ENCODE data around the gene ZNF366. TPM values are rescaled to one million over a fixed set of nuclear protein-coding genes. Genes with fewer than 3 reads are reported as not detected.

The ZNF366 gene
- total and polyA plus RNA-seq, 2 experiments from 2014 or later = 2.5 TPM; not detected in 1

DNA sequence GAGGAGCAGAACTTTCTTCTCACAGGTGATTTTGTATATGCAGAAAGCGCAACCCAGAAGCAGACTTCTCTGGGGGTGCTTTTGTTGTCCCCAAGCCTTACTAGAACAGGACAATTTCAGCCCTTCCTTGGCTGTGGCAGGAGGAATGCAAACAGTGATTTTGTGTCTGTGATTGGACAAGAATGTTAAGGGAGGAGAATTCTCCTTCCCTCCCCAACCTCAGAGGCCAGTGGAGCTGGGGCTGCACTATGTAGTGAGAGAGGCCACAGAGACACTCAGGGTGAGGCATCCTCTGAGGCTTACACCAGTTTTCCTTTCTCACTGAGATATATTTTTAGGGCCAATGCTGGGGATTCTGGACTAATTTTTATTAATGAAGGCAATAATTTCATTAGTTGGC lies 58.8 kb downstream of the ZNF366 start:
- H3K27me3 ChIP-seq = no peaks in the 10 kb centered on the region
- H4K20me1 ChIP-seq (ENCODE audit: insufficient read depth, poor library complexity, severe bottlenecking) = no peaks in the 10 kb centered on the region
- no peak overlapping the region for H3K4me2 ChIP-seq
- H3K4me1 ChIP-seq (ENCODE audit: insufficient read depth) = peaks cover 19% of the 10 kb centered on the region
- H3K9me3 ChIP-seq (ENCODE audit: low read depth) = no peaks in the 10 kb centered on the region
- H3K79me2 ChIP-seq = no peaks in the 10 kb centered on the region
- H2AFZ ChIP-seq = no peak overlapping the region
- DNase-seq (ENCODE audit: low spot score) = no peak
- H3K4me3 ChIP-seq = no peak overlapping the region
- H3K36me3 ChIP-seq (replicated peaks; ENCODE audit: insufficient read depth, low read depth) = no peaks in the 10 kb centered on the region
- TF ChIP-seq EZH2 (IDR thresholded peaks at IDR 0.05; ENCODE audit: borderline replicate concordance) = no peak
- TF ChIP-seq EZH2phosphoT487 (IDR thresholded peaks at IDR 0.05; ENCODE audit: low read depth, severe bottlenecking, unreplicated experiment) = no peak
- TF ChIP-seq, protein P1, sequence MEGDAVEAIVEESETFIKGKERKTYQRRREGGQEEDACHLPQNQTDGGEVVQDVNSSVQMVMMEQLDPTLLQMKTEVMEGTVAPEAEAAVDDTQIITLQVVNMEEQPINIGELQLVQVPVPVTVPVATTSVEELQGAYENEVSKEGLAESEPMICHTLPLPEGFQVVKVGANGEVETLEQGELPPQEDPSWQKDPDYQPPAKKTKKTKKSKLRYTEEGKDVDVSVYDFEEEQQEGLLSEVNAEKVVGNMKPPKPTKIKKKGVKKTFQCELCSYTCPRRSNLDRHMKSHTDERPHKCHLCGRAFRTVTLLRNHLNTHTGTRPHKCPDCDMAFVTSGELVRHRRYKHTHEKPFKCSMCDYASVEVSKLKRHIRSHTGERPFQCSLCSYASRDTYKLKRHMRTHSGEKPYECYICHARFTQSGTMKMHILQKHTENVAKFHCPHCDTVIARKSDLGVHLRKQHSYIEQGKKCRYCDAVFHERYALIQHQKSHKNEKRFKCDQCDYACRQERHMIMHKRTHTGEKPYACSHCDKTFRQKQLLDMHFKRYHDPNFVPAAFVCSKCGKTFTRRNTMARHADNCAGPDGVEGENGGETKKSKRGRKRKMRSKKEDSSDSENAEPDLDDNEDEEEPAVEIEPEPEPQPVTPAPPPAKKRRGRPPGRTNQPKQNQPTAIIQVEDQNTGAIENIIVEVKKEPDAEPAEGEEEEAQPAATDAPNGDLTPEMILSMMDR (IDR thresholded peaks at IDR 0.05; ENCODE audit: poor library complexity) = no peak
- 60% methylated on average over 1 of the region's 1 CpG for WGBS (ENCODE audit: low lambda C conversion rate, missing lambda C conversion rate)
- no peaks in the 10 kb centered on the region for H3K9me2 ChIP-seq (replicated peaks; ENCODE audit: insufficient read depth)
- H3K27ac ChIP-seq = no peak overlapping the region

DNA sequence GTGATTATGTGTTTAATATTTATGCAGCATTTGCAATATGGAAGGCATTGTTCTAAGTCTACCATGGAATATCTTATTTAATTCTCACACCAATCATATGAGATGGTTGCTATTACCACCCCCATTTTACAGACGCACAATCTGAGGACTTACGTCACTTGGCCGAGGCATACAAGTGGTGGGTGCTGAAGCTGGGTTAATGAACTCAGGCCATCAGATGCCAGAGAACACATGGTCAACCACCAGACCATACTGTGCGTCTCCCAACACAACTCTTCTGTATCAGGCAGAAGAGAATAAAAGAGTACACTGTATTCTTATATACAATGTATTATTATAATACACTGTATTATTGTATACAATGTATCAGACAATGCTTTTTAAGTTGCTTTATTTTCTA lies 59.5 kb downstream of the ZNF366 start:
- peaks cover 14% of the 10 kb centered on the region for H3K4me1 ChIP-seq (ENCODE audit: insufficient read depth)
- no peaks in the 10 kb centered on the region for H4K20me1 ChIP-seq (ENCODE audit: insufficient read depth, poor library complexity, severe bottlenecking)
- no peaks in the 10 kb centered on the region for H3K79me2 ChIP-seq
- H3K36me3 ChIP-seq (replicated peaks; ENCODE audit: insufficient read depth, low read depth) = no peaks in the 10 kb centered on the region
- no peaks in the 10 kb centered on the region for H3K9me3 ChIP-seq (ENCODE audit: low read depth)
- TF ChIP-seq EZH2 (IDR thresholded peaks at IDR 0.05; ENCODE audit: borderline replicate concordance) (no peak), EZH2phosphoT487 (IDR thresholded peaks at IDR 0.05; ENCODE audit: low read depth, severe bottlenecking, unreplicated experiment) (no peak)
- TF ChIP-seq, protein P1 (IDR thresholded peaks at IDR 0.05; ENCODE audit: poor library complexity) = no peak
- no peaks in the 10 kb centered on the region for H3K27me3 ChIP-seq
- H2AFZ ChIP-seq = no peak overlapping the region
- WGBS (ENCODE audit: low lambda C conversion rate, missing lambda C conversion rate) = 98% methylated on average over 4 of the region's 4 CpGs
- no peak overlapping the region for H3K4me3 ChIP-seq
- no peaks in the 10 kb centered on the region for H3K9me2 ChIP-seq (replicated peaks; ENCODE audit: insufficient read depth)
- no peak overlapping the region for H3K27ac ChIP-seq
- no peak for DNase-seq (ENCODE audit: low spot score)
- no peak overlapping the region for H3K4me2 ChIP-seq

GRCh38 chr5:72445969-72446368 lies 61.2 kb downstream of the ZNF366 start:
- no peak for DNase-seq (ENCODE audit: low spot score)
- no peaks in the 10 kb centered on the region for H3K27me3 ChIP-seq
- TF ChIP-seq EZH2 (IDR thresholded peaks at IDR 0.05; ENCODE audit: borderline replicate concordance) = no peak
- TF ChIP-seq, protein P1 (IDR thresholded peaks at IDR 0.05; ENCODE audit: poor library complexity) = no peak
- TF ChIP-seq EZH2phosphoT487 (IDR thresholded peaks at IDR 0.05; ENCODE audit: low read depth, severe bottlenecking, unreplicated experiment) = no peak
- no peak overlapping the region for H3K27ac ChIP-seq
- H3K9me3 ChIP-seq (ENCODE audit: low read depth) = no peaks in the 10 kb centered on the region
- no peak overlapping the region for H3K4me3 ChIP-seq
- H3K4me1 ChIP-seq (ENCODE audit: insufficient read depth) = no peaks in the 10 kb centered on the region
- no peaks in the 10 kb centered on the region for H3K79me2 ChIP-seq
- no peaks in the 10 kb centered on the region for H3K36me3 ChIP-seq (replicated peaks; ENCODE audit: insufficient read depth, low read depth)
- 72% methylated on average over 2 of the region's 2 CpGs for WGBS (ENCODE audit: low lambda C conversion rate, missing lambda C conversion rate)
- no peaks in the 10 kb centered on the region for H3K9me2 ChIP-seq (replicated peaks; ENCODE audit: insufficient read depth)
- H4K20me1 ChIP-seq (ENCODE audit: insufficient read depth, poor library complexity, severe bottlenecking) = no peaks in the 10 kb centered on the region
- no peak overlapping the region for H2AFZ ChIP-seq
- H3K4me2 ChIP-seq = no peak overlapping the region

GRCh38 chr5:72443883-72444282 lies 63.3 kb downstream of the ZNF366 start:
- 84% methylated on average over 14 of the region's 14 CpGs for WGBS (ENCODE audit: low lambda C conversion rate, missing lambda C conversion rate)
- H3K4me2 ChIP-seq = no peak overlapping the region
- H3K79me2 ChIP-seq = no peaks in the 10 kb centered on the region
- H3K36me3 ChIP-seq (replicated peaks; ENCODE audit: insufficient read depth, low read depth) = no peaks in the 10 kb centered on the region
- H4K20me1 ChIP-seq (ENCODE audit: insufficient read depth, poor library complexity, severe bottlenecking) = no peaks in the 10 kb centered on the region
- no peak overlapping the region for H3K27ac ChIP-seq
- no peaks in the 10 kb centered on the region for H3K9me2 ChIP-seq (replicated peaks; ENCODE audit: insufficient read depth)
- H3K4me3 ChIP-seq = no peak overlapping the region
- H3K27me3 ChIP-seq = no peaks in the 10 kb centered on the region
- no peak overlapping the region for H2AFZ ChIP-seq
- DNase-seq (ENCODE audit: low spot score) = no peak
- TF ChIP-seq, protein P1 (IDR thresholded peaks at IDR 0.05; ENCODE audit: poor library complexity) = no peak
- TF ChIP-seq EZH2 (IDR thresholded peaks at IDR 0.05; ENCODE audit: borderline replicate concordance) = no peak
- TF ChIP-seq EZH2phosphoT487 (IDR thresholded peaks at IDR 0.05; ENCODE audit: low read depth, severe bottlenecking, unreplicated experiment) = no peak
- H3K4me1 ChIP-seq (ENCODE audit: insufficient read depth) = no peaks in the 10 kb centered on the region
- H3K9me3 ChIP-seq (ENCODE audit: low read depth) = no peaks in the 10 kb centered on the region
